ENCODE measurements around the gene PHIP.

DNA sequence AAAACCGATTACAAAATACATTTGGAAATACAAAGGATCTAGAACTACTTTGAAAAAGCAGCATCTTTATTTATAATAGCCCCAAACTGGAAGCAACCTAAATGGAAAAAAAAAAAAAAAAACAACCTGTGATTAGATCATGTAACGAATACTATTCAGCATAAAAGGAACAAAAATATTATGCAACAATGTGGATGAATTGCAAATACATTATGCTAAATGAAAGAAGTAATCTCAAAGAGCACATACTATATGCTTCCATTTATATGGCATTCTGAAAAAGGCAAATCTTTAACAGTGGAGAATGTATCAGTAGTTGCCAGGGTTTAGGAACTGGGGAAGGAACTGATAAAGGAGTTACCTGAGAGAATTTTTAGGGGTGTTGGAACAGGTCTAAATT, 181.8 kb downstream of the PHIP start:
- no peak for TF ChIP-seq SIX5 (IDR thresholded peaks at IDR 0.05; ENCODE audit: low read depth, low read length)
- TF ChIP-seq YY1 (IDR thresholded peaks at IDR 0.05; ENCODE audit: low read depth, low read length), result no peak

Measured in H1 (cell line).